ENCODE data around the gene PRDM16. TPM values are rescaled to one million over a fixed set of nuclear protein-coding genes. Genes with fewer than 3 reads are reported as not detected.

The PRDM16 gene
- total and polyA plus RNA-seq, 2 of the 8 experiments (the other 6 are each of a cell fraction or from before 2014, with no cell fraction given), result 0.39 to 0.43 TPM

GRCh38 chr1:3338725-3339070 lies 269.7 kb downstream of the PRDM16 start:
- no peak overlapping the region for H2AFZ ChIP-seq (ENCODE audit: low read length)
- no peak overlapping the region for H4K91ac ChIP-seq (replicated peaks; ENCODE audit: insufficient read length, low read length)
- no peaks in the 10 kb centered on the region for H4K20me1 ChIP-seq (replicated peaks in 1 of 2; ENCODE audit: control insufficient read depth in 1 of 2, insufficient read depth in 2 of 2, low read length in 2 of 2)
- H3K9ac ChIP-seq (replicated peaks in 1 of 4; ENCODE audit: extremely low read depth in 1 of 4, low read depth in 3 of 4, low read length in 3 of 4), result no peak overlapping the region
- no peak overlapping the region for H3K14ac ChIP-seq (ENCODE audit: insufficient read length)
- H2BK12ac ChIP-seq (ENCODE audit: low read depth, low read length), result no peak overlapping the region
- H2BK15ac ChIP-seq (ENCODE audit: low read length), result no peak overlapping the region; the same call in 1 of the 2 replicates
- H3K56ac ChIP-seq (replicated peaks; ENCODE audit: insufficient read length, low read depth, low read length), result no peak overlapping the region
- POLR2A ChIA-PET (ENCODE audit: partially characterized antibody), result interaction anchor here (2.5 kb wide), 1 partner anchor 13 kb away, joined by 9 read pairs; no protein-coding TSS in a partner anchor
- CTCF ChIA-PET (ENCODE audit: partially characterized antibody), result interaction anchor here (0.7 to 1.8 kb wide), 5 partner anchors 11 to 219 kb away, joined by 3 to 9 read pairs (median 4); no protein-coding TSS in a partner anchor
- H3K36me3 ChIP-seq (ENCODE audit: control insufficient read depth in 2 of 4, insufficient read depth in 4 of 4, low read length in 3 of 4), result no peaks in the 10 kb centered on the region; a peak in 1 of 8 replicates
- H2BK5ac ChIP-seq (ENCODE audit: low read depth, low read length), result no peak overlapping the region
- no peak overlapping the region for H3K4ac ChIP-seq (replicated peaks; ENCODE audit: insufficient read length, low read depth, low read length)
- no peak for FAIRE-seq
- DNase-seq (ENCODE audit: low read depth in 1 of 2, low spot score in 2 of 2), result no peak
- H3K27ac ChIP-seq (ENCODE audit: low read depth, low read length), result no peak overlapping the region
- no peak overlapping the region for H2BK20ac ChIP-seq (ENCODE audit: low read length)
- H3K9me3 ChIP-seq (ENCODE audit: insufficient read depth in 2 of 2, low read depth in 1 of 2, low read length in 1 of 2), result peaks cover 11 to 22% of the 10 kb centered on the region in 2 experiments
- peaks cover 0 to 4% of the 10 kb centered on the region in 2 experiments; a peak in 1 of 4 replicates for H3K79me2 ChIP-seq (ENCODE audit: control insufficient read depth in 1 of 2, insufficient read depth in 2 of 2, low read length in 2 of 2)
- TF ChIP-seq HDAC6 (IDR thresholded peaks at IDR 0.05; ENCODE audit: low read depth, low read length) (no peak), EGR1 (IDR thresholded peaks at IDR 0.05; ENCODE audit: borderline replicate concordance, low read depth, low read length) (no peak), CHD1 (IDR thresholded peaks at IDR 0.05; ENCODE audit: low read depth, low read length) (no peak), SUZ12 (IDR thresholded peaks at IDR 0.05; ENCODE audit: low read length) (no peak), TEAD4 (IDR thresholded peaks at IDR 0.05; ENCODE audit: low read depth, low read length) (no peak), GTF2F1 (IDR thresholded peaks at IDR 0.05; ENCODE audit: borderline replicate concordance, low read depth, low read length) (no peak), ATF3 (IDR thresholded peaks at IDR 0.05; ENCODE audit: insufficient read depth, low read depth, low read length) (no peak)
- 61% methylated on average over 4 of the region's 4 CpGs; no CpG with 5 or more reads in 1 of the 2 experiments for WGBS, 2 experiments (ENCODE audit: extremely low coverage in 1 of 2, insufficient coverage in 1 of 2, insufficient read length in 1 of 2, insufficient replicate concordance in 2 of 2, low coverage in 1 of 2, low lambda C conversion rate in 2 of 2, missing lambda C conversion rate in 1 of 2)
- no peaks in the 10 kb centered on the region; a peak in 1 of 7 replicates for H3K4me1 ChIP-seq (replicated peaks in 1 of 4; ENCODE audit: control insufficient read depth in 3 of 4, insufficient read depth in 4 of 4, low read length in 3 of 4)
- no peak overlapping the region for H2AK5ac ChIP-seq (ENCODE audit: low read depth, low read length)
- no peaks in the 10 kb centered on the region for H3K27me3 ChIP-seq (replicated peaks in 1 of 4; ENCODE audit: control insufficient read depth in 3 of 4, extremely low read depth in 1 of 4, insufficient read depth in 3 of 4, low read length in 3 of 4)
- H3K4me3 ChIP-seq (ENCODE audit: extremely low read depth in 1 of 4, insufficient read depth in 2 of 4, low read depth in 3 of 4, low read length in 4 of 4), result no peak overlapping the region
- H3K23me2 ChIP-seq (ENCODE audit: low read depth, low read length), result no peaks in the 10 kb centered on the region
- no peak overlapping the region for H2BK120ac ChIP-seq (replicated peaks; ENCODE audit: low read depth, low read length)
- no peak overlapping the region for H3K23ac ChIP-seq (ENCODE audit: insufficient read length)
- H3K79me1 ChIP-seq (ENCODE audit: low read depth, low read length), result no peaks in the 10 kb centered on the region
- H3K4me2 ChIP-seq (ENCODE audit: insufficient read depth in 1 of 2, low read depth in 2 of 2, low read length in 2 of 2), result no peak overlapping the region
- H3K18ac ChIP-seq (ENCODE audit: extremely low read depth, low read length), result no peak overlapping the region
- H4K5ac ChIP-seq (ENCODE audit: insufficient read length, low read depth, low read length), result no peak overlapping the region
- no peak overlapping the region for H4K8ac ChIP-seq (ENCODE audit: extremely low read depth, insufficient read depth, low read length)

All from H1 (cell line).